HG02763 (cell line): ENCODE measurements around the gene OR2V2.
A peak's percentile ranks its signal among the peaks of the same experiment; 100 is the strongest.

Experiments
- ATAC-seq: cut with Tn5 transposase; IDR thresholded peaks from one replicate; pipeline ENCODE4 v1.9.1; 2021; ENCODE audit warnings: mild to moderate bottlenecking, moderate library complexity; ENCODE audit not compliant: unreplicated experiment

Gene OR2V2

DNA sequence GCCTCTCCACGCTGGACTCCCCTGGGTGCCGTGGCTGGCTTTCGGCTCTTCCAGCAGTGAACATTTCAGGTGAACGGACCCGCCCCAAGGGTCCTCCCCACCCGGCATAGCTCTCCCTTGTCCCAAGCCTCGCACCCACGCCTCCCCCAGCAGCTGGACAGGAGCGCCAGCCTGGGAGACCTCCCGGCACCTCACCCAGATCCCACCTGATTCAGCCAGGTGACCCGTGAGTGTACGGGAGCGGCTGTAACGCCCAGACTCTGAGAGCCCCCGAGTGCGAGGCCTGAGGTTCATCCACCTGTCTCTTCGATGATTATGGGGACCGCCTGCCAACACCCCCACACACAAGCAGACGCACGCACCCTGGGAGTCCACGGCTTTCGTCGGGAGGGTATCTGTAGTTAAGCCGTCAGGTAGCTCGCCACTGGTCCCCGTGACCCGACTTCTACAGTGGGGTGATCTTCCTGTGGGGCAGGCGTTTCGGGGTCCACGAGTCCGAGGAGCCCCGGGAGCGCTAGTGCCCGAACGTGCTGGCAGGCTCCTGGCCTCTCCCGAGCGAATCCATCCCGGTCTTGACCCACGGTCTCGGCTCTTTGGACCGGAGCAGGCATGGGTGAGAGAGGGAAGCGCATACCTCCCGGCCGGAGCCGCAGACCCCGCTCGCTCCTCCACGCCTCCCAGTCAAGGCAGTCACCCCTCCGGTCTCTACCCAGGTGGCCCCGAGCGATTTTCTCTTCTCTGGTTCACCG lies 42.8 kb downstream of the OR2V2 start:
- ATAC-seq: no peak

DNA sequence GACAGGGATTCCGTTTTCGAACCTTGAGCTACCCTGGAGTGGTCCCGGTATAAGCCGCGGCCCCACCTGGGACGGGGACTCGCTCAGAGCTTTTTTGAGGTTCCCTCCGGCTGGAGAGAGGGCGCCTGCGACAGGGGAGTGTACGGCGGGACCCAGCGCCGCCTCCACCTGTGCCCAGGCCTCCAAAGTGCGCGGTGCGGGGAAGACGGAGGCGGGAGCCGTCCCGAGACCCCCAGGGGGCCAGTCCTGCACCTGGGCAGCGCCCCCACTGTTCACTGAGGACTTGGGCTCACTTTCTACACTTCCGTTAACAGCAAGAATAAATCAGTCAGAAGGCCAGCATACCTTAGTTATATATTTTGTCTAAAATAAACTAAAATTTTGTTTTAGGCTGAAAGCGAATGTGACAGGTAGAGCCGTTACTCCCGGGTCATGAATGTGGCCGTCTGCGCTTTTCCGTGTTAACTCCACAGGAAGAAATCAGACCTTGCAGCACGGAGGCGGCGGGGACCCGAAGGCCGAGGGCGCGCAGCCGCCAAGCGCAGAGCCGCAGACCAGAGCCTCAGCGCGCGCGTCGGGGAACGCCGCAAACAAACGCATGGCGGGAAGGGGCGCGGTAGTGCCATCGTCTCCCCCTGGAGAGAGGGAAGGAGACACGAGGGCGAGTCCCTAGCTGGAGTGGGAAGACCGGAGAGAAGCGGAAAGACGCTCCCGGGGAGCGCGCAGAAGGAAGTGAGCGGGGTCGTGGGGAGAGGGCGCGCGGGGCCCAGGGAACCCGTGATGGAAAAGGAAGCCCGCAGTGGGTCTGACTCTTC lies 43.5 kb downstream of the OR2V2 start:
- peak; percentile 3 for ATAC-seq

DNA sequence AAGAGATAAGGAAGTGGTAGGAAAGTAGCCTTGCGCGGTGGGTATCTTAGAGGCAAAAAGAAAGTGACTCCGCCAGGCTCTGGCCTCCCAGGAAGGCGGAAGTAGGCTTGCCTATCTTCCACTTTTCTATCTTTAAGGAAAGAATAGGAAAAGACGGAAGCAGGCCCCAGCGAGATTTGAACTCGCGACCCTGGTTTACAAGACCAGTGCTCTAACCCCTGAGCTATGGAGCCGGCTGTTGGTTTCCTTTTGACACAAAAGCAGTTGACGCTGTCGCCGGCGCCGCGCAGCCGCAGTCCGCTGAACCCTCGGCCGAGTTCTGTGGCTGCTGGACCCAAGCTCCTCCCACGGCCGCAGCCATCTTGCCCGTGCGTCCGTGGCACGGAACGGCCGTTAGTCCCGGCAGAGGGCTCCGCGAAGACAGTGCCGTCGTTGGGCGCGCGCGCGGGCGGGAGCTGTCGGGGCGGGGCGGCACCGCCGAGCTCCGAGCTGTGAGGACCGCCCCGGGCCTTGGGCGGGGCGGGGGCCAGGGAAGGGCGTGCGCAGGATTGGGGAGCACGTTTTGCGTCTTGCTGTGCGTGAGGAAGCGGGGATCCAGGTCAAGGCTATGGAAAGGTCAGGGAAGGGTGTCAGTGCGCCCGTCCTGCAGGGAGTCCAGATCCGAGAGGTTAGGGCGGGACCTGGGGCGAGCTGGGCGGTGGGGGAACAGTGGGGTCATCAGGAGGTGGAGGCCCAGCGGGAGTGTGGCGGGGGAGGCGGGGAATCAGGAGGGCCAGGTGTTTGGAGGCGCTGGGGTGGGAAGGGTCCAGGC lies 44.3 kb downstream of the OR2V2 start:
- ATAC-seq: peak; percentile 61

DNA sequence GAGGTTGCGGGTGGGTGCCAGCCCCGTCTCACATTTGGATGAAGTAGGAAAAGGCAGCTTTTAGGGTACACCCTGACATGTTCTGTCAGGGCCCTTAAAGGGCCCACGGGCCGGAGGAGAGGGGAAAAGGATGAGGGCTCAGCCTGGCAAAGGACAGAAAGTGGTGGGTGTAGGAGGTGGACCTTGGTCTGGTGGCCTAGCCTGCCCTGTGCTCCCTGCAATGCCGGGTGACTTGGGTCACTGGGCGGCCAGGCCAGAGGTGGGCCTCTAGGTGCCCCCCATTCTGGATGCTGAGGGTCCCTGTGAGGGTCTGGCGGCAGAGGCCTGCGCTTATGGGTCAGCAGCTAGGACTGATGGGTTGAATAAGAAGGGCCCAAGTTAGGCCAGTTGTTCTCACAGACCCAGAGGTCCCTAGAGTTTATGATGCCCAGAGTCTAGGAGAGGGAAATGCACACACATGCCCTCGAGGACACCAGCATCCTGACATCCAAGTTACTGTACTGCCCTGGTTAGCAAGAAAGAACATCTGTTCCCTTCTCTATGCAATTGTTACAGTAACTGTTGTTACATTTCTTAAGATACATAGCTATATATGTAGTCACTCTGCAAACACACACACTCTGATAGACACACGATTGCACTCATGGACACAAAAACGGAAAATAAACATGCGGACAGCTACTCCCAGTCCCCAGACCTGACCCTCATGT lies 45.1 kb downstream of the OR2V2 start:
- ATAC-seq: no peak

DNA sequence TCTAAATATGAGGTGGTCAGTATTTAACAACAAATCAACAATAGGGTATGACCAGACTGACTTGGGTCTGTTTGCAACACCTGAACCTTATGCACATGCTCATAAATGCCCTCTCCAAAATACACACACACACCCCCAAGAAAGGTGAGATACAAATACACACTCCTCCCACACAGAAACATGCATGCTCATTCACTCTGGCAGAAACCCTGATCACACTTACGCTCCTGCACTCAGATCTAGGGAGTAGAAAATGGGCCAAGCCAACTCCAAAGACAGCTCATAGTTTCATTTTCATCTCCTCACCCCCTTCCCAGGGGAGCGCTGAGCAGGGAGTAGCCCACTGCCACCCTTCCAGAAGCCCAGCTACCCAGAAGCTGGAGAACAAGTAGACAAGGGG lies 46.3 kb downstream of the OR2V2 start:
- no peak for ATAC-seq

DNA sequence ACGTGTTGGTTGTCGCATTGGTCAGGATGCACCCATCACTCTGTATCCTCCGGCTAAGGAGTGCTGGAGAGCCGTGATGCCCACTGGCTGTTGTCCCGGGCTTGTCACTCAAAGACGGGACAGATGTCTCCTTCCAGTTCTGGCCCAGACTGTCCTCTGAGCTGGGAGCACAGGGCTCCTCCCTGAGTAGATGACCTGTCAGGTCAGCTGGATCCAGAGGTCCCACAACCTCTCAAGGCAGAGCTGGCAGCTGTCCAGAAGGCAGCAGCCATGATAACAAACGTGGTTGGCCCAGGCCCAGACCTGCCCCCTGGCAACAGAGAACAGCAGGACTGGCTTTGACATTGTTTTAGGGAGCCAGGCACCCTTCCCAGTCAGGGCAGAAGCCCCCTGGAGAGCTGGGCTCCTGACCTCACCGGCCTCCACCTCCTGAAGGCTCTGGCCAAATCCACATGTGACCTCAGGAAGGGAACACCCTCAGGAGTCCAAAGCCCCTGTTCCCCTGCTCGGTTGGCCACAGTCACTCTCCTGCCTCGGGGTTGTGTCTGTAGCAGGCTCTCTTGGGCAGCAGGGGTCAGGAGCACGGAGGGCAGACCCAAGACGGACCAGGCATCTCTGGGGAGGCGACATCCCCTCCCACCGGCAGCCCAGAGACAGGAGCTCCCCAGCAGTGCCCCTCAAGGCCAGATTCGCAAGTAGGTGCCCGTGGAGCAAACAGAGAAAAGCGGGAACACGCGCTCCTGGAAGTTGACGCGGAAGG lies 47.3 kb downstream of the OR2V2 start:
- ATAC-seq: no peak

DNA sequence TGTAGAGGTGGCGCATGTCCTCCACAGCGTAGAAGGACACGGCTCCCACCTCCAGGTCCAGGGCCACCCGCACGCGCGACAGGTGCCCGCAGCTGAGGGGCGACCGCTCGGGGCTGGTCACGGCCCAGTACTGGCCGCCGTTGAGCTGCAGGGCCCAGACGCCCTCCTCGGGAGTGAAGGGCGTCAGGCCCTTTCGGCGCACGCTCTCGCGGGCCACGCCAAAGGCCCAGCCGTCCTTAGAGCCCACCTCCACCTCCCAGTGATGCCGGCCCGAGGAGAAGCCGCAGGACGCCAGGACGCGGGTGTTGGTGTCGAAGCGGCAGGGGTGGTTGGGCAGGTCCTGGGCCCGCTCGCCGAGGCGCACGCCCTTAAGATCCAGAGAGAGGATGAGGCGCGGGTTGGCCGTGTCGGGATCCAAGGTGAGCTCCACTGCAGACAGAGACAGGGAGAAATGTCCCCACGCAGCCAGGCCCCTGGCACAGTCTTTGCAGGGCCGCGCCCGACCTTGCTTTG lies 47.9 kb downstream of the OR2V2 start:
- ATAC-seq: no peak

DNA sequence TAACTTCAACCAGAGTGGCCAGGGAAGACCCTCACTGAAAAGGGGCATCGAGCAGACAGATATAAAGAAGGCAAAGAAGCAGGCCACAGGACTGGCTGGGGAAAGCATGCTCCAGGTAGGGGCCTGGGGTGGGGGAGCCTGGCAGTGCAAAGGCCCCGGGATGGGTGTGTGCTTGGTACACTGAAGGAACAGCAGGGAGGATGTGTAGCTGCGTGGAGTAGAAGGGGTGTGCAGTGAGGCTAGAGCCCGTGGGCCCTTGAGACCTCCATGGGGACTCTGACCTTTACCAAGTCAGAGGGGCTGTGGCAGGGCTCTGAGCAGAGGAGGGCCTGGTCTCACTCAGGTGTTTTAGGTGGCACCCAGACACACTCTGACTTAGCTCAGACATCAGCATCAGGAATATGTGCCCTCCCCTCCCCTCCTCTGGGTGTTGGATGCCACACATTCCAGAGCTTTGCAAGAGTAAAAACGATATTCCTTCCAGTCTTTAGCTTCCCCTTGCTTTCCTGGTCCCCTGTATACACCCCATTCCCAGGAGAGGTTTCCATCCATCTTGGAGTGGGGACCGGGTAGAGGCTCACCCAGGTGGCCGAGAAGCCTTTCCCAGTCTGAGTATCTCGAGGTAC lies 50.1 kb downstream of the OR2V2 start:
- ATAC-seq: no peak

DNA sequence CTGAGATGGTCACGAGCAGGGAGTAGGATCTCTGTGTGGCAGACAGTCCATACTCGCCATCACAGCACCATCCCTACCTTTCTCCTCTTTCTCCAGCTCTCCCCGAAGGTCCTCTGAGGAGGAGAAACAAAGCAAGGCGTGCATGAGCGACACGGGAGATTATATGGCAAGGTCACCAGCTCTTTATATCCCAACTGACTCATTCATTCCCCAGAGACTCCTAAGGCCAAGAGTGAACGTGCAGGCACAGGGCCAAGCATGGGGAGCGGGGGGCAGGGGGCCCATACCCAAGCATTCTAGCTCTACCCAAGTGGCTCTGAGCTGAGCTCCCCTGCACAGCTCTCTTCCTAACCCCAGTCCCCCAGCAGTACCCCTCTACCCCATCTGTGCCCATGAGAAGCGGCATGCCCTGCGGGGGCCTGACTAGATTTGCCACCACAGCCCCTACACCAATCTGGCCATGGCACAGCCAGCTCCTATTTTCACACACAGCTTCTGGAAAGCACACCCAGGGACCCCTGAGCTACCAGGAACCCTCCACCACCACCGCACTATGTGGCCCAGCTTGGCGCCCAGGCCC lies 50.8 kb downstream of the OR2V2 start:
- ATAC-seq: no peak

DNA sequence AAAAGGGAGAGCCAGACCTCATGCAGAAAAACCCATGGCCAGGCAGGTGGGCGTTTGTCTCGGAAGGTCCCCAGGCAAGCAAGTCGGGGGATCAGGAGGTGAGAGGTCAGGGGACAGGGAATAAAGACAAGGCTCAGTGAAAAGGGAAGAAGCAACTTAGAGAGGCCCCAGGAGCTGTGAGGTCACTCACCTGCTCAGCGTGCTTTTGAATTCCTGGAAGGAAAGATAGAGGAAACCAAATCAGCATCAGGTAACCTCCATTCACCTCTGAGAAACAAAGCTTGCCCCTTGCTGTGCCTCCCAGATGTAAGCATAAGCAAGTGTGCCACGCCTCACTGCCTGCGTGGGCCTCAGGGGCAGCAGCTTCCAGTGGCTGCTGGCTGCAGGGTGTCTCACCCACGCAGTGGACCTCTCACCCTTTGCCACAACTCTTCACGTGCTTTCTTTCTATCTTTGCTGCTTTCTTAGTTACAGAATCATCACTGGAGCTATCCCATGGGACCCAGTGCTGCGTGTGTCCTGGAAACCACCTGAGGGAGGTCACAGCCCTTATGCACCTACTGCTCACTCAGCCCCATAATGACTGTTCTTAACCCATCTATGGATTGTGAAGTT lies 51.6 kb downstream of the OR2V2 start:
- ATAC-seq: peak; percentile 64

DNA sequence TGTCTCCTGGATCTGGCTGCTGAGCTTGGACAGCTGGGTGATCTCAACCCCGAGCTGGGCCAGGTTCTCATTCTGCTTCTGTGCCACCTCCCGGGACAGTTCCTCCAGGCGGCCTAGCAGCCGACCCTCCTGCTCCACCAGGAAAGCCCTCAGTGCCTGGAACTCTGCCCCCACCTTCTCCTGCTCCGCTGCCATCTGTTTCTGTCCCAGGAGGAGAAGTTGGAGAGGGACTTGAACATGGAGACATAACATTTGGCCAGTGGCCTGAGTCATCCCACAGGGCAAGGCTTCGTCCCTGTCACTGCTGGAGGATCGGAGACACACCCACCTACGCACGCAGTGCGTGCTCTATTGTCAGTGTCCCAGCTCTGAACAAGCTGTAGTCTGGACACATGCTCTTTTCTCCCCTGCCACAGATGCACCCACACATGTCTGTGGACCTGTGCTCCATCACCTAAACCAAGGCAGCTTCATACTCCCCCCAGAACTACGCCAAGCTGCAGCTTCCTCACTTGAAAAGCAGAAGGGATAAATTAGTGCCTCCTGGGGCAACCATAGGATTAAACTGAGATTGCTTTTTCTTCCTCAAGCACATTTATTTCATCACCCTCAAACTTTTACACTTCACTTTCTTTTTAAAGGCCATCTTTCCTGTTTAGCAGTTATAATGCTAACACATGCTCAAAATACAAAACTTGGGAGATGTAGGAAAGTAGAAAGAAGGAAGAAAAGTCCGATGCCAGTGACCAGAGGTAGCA lies 52.7 kb downstream of the OR2V2 start:
- no peak for ATAC-seq

DNA sequence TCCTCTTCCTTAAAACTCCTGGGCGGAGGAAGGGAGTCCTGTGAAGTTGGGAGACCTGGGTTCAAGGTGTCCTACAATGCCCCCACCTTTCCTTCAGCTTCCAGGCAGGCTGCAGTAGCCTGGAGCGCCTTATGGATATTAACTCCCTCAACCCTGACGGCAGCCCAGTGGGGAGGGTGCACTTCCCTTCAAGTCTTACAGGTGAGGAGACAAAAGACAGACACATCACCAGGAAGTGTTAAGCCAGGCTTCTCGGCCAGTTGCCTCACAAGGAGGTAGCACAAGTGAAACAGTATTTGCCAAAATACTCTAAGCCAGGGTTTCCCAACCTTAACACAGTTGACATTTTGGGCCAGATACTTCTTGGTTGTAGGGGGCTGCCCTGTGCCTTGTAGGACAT lies 53.4 kb downstream of the OR2V2 start:
- no peak for ATAC-seq

DNA sequence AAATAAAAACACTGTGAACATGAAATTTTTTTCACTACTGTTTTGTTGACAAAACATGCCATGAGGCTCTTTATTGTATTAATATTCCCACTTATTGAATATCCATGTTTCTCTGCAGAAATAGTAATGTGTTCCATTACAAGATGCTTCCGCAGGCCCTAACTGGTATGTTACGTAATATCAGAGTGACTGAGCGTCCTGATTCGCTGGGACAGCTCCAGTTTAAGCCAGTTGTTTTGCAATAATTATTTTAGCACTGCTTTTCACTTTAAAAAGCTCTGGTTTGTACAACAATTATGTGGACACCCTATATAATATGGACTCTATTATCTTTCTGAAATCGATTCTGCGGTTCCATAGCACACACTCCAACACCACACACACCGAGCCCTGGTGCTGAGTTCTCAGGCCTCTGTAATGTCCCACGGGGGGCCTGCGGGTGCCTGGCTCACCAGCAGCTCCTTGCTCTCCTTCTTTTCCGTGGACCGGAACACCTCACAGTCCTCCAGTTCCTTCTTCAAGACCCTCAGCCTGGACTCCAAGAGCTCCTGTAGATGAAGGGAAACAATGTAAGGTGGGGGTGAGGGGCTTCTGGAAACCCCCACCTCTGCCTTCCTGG lies 55.8 kb downstream of the OR2V2 start:
- no peak for ATAC-seq

DNA sequence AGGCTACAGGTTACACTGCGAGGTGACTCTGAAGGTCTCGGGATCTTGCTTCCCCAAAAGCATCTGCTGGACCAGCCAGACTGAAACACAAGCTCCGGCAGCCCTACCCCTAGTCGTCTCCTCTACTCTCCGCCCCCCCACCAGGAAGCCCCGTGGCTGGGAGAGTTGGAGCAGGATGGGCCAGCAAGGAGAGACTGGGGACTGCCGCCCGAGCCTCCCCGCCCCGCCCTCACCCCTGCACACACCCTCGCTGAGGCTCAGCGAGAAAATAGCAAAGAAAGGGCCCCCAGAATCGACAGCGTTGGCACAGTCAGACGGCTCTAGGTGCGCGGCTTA lies 56.4 kb downstream of the OR2V2 start:
- ATAC-seq: no peak

DNA sequence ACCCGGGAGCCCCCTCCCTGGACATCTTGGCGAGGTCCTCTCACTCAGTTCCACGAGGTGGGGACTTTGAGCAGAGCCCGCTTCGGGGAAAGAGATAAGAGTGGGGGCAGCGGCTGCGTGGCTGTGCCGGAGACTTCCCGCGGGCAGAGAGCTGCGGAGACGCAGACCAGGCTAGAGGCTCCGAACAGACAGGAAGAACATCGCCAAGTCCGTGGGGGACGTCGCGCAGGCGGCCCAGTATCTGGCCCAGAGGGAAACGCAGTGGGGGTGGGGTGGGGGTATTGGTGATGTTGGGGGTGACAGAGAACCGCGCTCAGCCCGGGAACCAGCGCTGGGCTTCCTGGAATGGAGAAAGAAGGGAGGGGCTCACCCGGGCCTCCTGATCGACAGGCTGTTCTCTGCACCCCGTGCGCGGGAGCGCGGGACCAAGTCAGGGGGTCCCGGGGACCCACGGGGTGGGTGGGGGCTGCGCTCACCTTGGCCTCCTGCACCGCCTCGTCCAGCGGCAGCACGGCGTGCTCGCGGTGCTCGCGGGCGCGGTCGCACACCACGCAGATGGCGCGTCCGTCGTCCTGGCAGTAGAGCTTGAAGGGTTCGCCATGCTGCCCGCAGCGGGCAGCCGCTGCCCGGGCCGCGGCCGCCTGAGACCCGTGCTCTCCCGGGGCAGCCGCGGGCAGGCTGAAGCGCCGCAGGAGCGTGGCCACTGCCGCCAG lies 56.9 kb downstream of the OR2V2 start:
- no peak for ATAC-seq

DNA sequence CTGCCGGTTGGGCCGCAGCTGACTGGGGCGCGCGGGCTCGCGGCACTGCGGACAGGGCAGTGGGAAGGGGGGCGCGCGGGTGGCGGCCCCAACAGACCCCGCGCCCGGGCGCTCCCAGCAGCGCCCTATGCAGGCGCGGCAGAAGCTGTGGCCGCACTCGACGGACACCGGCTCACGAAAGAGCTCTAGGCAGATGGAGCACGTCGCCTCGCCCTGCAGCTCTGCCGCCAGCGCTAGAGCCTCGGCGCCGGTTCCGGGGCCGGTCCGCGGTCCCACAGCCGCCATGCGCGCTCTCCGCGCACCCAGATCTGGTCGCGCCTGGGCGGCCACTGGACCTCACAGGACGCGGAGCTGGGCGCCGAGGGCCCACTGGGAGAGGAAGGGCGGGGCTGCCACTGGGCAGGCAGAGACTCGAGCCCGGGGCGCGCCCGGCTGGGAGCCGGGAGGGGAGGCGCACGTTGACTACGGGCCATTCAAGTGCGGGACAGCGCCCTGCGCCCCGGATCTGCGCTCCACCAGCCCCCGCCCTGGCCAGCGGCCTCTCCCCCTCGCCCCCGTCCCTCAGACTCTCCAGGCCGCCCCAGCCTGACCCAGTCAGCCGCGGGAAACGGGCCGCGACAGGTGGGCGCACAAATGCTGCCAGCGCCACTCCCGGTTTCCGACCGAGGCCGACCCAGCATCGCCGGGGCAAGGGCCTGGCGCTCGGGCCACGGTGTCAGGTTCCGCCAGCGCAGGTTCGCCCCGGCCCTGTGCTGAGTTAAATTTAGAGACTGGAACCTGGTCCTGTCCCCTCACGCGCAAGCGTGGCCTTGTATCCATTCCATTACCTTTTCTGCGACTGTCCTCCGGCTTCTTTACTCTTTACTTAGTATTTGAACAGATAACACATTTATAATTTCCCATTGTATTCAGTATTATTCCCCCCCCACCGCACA lies 57.7 kb downstream of the OR2V2 start, which contains the start of gene TRIM7:
Gene TRIM7 (minus strand): TSS at position 371 of the 935 bp plus-strand sequence. CDS start 86 bp downstream, at position 285.
- ATAC-seq: no peak
